GM19324 (cell line): ENCODE data around the gene ARID1B.
"Not testable (repeated sequence)": the region's sequence is repeated elsewhere in the genome, so short reads cannot be mapped to it uniquely, and the experiment has no call there.

Experiments used
- ATAC-seq: cut with Tn5 transposase; IDR thresholded peaks from one replicate; pipeline ENCODE4 v1.9.1; 2021; ENCODE audit warnings: mild to moderate bottlenecking, moderate library complexity; ENCODE audit not compliant: unreplicated experiment, low FRiP score

Gene ARID1B

DNA sequence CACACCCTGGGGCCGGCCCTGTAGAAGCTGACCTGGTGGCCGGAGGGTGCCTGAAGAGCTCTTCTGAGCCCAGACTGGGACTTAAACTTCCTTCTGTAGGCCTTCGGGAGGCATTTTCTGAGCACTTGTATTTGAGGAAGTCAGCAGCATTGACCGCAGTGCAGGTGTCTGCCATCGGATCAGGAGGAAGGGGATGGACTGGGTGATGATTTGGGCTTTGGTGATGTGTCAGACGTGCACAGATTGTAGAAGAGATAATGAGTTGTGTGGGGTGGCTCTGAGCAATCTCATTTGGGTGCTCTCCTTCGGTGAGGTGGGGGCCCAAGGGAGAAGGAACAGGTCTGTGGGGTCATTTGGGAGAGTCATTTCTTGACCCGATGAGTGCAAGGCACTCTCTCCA lies 150.9 kb downstream of the ARID1B start:
- no peak for ATAC-seq

- ATAC-seq: no peak
Observed at GRCh38 chr6:156928972-156929371, 151.8 kb downstream of the ARID1B start.

GRCh38 chr6:156931283-156931682 lies 154.1 kb downstream of the ARID1B start:
- ATAC-seq: no peak

- no peak for ATAC-seq
Observed at GRCh38 chr6:156933201-156934068, 156.3 kb downstream of the ARID1B start.

- no peak for ATAC-seq
Observed at GRCh38 chr6:156934069-156934460, 156.9 kb downstream of the ARID1B start.

DNA sequence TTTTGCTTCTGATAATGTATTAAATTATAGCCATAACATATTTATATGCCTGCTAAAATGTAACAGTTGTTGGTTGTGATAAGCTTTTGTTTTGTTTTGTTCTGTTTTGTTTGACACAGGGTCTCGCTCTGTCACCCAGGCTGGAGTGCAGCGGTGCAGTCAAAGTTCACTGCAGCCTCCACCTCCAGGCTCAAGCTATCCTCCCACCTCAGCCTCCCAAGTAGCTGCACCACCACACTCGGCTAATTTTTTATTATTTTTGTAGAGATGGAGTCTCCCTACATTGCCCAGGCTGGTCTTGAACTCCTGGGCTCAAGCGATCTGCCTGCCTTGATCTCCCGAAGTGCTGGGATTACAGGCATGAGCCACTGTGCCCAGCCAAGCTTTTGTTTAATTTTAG lies 157.8 kb downstream of the ARID1B start:
- no peak for ATAC-seq

DNA sequence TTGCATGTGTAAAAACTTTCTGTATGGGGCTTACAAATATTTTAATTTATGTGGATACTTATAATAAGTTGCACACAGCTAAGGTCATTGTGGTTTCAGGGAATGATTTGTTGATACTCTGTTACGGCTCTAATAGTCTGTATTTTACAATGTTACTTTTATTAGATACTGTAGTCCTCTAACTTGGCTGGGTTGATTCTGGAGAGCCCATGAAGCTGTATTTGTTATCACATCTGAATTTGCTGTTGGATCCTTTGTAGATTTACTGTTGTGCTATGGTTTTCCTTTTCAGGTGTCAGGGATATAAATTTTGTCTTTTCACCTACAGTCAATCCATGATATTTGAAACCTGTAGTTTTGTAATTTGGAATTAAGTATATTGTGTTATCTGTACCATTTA lies 161.0 kb downstream of the ARID1B start:
- no peak for ATAC-seq

- no peak for ATAC-seq
Observed at GRCh38 chr6:156940221-156940620, 163.0 kb downstream of the ARID1B start.

GRCh38 chr6:156942266-156942665 lies 165.1 kb downstream of the ARID1B start:
- no peak for ATAC-seq

GRCh38 chr6:156943166-156943565 lies 166.0 kb downstream of the ARID1B start:
- ATAC-seq: no peak

DNA sequence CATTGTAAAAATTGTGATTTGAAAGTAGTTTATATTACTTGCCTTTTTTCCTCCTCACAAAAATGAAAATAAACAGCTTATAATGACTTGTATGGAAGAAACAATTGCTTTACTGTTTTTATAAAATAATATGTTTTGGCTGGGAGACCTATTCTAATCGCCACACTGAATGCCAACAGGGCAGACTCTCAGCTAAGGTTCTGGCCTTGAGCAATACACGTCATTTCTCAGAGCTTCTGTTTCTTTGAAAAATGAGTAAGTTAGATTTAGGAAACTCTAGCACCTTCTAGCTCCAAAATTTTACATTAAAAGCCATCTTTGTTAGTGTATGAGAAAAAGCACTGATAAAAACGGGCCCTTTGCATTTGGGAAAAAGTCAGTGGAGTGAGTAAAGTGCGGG lies 166.6 kb downstream of the ARID1B start:
- ATAC-seq: no peak

DNA sequence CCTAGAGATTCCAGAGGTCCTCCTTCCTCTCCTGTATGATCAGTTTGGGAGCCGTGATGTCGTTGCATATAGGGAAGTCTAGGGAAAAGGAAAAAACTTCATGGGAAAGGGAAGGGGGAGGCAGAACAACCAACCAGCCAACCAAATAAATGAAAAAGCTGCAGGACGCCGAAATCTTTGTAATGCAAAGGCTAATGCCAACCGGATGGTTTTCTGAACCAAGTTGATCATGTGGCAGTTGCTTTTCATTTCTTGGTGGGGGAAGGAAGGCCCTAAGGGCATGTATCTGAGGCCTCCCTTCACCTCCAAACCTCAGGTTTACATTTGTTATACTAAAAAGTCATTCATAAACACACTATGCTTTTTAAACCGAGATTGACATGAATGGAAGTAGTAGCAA lies 167.2 kb downstream of the ARID1B start:
- no peak for ATAC-seq

GRCh38 chr6:156945789-156946172 lies 168.6 kb downstream of the ARID1B start:
- ATAC-seq: not testable (repeated sequence)

- ATAC-seq: no peak
Observed at GRCh38 chr6:156946370-156946936, 169.3 kb downstream of the ARID1B start.

- ATAC-seq: no peak
Observed at GRCh38 chr6:156948277-156948676, 171.1 kb downstream of the ARID1B start.

GRCh38 chr6:156948807-156949206 lies 171.6 kb downstream of the ARID1B start:
- no peak for ATAC-seq

- ATAC-seq: no peak
Observed at GRCh38 chr6:156949376-156949775, 172.2 kb downstream of the ARID1B start.

DNA sequence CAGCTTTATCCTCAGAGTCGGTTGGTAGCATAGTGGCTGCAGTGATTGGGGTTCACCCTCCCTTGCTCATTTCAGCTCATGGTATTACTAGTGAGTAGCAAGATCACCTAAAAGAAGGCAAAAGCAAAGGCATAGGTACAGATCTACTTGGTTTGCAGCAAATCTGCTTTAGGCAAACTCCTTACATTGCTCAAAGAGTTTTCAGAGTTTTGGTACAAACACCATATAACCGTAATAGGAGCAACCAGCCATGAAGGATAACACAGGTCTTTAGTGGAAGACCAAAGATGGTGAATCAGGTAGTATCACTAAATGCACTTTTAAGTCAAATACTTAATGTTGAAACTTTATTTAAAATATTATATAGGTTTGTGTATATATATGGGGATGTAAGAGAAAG lies 172.9 kb downstream of the ARID1B start:
- ATAC-seq: no peak

DNA sequence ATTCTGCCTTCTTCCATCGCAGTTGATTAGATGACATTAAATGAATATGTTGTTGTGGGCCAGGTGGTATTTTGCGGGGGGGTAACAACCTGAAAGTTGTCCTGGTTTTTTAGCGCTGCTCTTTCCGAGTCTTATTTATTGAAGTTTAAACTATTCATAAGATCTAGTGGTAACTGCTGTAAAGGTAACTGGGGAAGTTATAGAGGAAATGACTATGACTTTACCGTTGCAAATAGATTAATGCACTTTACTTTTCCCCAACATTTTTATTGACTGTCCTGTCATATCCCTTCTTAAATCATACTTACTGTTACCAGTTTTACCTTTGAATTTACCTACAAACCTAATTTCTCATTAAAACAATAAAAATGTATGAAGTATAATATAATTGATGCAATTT lies 173.4 kb downstream of the ARID1B start:
- no peak for ATAC-seq

DNA sequence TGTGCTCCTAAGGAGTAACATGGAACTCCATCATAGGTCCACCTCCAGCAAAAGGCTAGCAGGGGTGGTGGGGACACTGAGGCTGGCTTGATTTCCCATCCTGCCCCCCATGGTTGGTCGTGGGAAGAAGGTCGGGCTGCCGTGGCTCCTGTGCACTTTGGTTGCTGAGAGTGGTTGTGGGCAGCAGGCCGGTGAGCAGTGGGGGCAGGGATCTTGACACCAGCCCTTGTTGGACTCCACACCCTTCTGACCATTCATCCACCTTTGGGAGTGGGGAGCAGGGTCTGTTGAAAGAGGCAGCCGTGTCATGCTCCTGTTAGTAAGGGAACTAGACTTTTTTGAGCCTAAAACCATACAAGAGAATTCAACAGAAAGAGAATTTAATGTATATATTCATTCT lies 175.2 kb downstream of the ARID1B start:
- ATAC-seq: no peak

DNA sequence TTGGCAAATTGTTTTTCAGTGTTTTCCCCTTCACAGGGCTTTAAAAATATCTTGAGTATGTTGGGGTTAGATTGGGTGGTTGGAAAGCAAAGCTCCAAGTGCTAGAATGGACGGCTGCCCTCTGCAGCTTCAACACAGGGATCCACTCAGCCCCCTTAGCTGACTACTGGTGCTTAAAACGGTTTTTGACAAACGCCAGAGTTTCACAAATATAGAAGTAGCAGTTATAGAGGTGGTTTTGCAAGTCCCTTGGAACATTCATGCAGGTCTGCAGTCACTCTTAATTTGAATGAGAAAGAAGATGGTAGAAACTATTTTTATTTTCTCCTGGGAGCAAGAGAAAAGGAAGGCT lies 175.9 kb downstream of the ARID1B start:
- ATAC-seq: no peak

- no peak for ATAC-seq
Observed at GRCh38 chr6:156953479-156954146, 176.4 kb downstream of the ARID1B start.
